ENCODE data around the gene RHPN2. TPM values are rescaled to one million over a fixed set of nuclear protein-coding genes. Genes with fewer than 3 reads are reported as not detected.

The RHPN2 gene
- total and polyA plus RNA-seq, 2 of the 8 experiments (the other 6 are each of a cell fraction or from before 2014, with no cell fraction given), result 22.8 to 31.1 TPM

DNA sequence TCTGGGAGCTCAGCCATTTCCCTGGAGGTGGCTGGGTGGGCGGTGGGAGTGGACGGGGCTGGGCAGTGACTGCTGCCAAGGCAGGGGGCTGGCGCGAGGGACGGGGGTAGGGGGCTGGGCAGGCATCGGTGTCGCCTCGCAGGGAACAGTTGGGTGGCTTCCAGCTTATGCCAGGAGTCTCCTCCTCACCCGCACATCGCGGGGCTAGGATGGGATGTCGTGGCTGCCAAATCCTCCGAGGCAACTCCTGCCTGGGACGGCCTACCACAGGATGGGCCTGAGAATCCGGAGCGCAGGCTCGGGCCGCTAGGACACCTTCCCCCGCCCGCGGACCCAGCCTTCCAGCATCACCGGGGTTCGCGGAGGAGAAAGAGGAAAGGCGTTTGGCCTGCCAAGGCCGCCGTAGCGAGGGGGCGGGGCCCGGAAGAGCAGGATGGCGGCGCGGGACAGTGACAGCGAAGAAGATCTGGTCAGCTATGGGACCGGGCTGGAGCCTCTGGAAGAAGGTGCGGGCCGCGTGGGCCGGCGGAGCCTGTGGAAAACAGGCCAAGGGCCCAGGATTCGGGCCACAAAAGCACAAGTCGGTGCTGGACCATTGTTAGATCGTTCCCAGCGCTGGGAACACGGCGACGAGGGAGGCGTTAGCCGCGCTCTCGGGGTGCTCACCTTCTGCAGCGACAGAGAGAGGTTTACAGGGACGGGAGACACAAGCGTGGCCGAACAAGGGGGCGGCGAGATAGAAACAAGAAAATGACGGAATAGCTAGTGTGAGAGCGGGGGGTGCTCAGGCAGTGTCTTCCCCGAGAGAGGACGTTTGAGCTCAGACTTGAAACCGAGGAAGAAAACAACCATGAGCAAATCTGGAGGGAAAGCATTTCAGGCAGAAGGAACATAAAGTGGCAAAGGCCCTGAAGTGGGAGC, 16.3 kb upstream of the RHPN2 start, which contains the start of gene GPATCH1 (continued):
- TF ChIP-seq, protein P1, sequence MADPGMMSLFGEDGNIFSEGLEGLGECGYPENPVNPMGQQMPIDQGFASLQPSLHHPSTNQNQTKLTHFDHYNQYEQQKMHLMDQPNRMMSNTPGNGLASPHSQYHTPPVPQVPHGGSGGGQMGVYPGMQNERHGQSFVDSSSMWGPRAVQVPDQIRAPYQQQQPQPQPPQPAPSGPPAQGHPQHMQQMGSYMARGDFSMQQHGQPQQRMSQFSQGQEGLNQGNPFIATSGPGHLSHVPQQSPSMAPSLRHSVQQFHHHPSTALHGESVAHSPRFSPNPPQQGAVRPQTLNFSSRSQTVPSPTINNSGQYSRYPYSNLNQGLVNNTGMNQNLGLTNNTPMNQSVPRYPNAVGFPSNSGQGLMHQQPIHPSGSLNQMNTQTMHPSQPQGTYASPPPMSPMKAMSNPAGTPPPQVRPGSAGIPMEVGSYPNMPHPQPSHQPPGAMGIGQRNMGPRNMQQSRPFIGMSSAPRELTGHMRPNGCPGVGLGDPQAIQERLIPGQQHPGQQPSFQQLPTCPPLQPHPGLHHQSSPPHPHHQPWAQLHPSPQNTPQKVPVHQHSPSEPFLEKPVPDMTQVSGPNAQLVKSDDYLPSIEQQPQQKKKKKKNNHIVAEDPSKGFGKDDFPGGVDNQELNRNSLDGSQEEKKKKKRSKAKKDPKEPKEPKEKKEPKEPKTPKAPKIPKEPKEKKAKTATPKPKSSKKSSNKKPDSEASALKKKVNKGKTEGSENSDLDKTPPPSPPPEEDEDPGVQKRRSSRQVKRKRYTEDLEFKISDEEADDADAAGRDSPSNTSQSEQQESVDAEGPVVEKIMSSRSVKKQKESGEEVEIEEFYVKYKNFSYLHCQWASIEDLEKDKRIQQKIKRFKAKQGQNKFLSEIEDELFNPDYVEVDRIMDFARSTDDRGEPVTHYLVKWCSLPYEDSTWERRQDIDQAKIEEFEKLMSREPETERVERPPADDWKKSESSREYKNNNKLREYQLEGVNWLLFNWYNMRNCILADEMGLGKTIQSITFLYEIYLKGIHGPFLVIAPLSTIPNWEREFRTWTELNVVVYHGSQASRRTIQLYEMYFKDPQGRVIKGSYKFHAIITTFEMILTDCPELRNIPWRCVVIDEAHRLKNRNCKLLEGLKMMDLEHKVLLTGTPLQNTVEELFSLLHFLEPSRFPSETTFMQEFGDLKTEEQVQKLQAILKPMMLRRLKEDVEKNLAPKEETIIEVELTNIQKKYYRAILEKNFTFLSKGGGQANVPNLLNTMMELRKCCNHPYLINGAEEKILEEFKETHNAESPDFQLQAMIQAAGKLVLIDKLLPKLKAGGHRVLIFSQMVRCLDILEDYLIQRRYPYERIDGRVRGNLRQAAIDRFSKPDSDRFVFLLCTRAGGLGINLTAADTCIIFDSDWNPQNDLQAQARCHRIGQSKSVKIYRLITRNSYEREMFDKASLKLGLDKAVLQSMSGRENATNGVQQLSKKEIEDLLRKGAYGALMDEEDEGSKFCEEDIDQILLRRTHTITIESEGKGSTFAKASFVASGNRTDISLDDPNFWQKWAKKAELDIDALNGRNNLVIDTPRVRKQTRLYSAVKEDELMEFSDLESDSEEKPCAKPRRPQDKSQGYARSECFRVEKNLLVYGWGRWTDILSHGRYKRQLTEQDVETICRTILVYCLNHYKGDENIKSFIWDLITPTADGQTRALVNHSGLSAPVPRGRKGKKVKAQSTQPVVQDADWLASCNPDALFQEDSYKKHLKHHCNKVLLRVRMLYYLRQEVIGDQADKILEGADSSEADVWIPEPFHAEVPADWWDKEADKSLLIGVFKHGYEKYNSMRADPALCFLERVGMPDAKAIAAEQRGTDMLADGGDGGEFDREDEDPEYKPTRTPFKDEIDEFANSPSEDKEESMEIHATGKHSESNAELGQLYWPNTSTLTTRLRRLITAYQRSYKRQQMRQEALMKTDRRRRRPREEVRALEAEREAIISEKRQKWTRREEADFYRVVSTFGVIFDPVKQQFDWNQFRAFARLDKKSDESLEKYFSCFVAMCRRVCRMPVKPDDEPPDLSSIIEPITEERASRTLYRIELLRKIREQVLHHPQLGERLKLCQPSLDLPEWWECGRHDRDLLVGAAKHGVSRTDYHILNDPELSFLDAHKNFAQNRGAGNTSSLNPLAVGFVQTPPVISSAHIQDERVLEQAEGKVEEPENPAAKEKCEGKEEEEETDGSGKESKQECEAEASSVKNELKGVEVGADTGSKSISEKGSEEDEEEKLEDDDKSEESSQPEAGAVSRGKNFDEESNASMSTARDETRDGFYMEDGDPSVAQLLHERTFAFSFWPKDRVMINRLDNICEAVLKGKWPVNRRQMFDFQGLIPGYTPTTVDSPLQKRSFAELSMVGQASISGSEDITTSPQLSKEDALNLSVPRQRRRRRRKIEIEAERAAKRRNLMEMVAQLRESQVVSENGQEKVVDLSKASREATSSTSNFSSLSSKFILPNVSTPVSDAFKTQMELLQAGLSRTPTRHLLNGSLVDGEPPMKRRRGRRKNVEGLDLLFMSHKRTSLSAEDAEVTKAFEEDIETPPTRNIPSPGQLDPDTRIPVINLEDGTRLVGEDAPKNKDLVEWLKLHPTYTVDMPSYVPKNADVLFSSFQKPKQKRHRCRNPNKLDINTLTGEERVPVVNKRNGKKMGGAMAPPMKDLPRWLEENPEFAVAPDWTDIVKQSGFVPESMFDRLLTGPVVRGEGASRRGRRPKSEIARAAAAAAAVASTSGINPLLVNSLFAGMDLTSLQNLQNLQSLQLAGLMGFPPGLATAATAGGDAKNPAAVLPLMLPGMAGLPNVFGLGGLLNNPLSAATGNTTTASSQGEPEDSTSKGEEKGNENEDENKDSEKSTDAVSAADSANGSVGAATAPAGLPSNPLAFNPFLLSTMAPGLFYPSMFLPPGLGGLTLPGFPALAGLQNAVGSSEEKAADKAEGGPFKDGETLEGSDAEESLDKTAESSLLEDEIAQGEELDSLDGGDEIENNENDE (IDR thresholded peaks at IDR 0.05; ENCODE audit: insufficient replicate concordance, low read length), result no peak
- TF ChIP-seq, protein P2, sequence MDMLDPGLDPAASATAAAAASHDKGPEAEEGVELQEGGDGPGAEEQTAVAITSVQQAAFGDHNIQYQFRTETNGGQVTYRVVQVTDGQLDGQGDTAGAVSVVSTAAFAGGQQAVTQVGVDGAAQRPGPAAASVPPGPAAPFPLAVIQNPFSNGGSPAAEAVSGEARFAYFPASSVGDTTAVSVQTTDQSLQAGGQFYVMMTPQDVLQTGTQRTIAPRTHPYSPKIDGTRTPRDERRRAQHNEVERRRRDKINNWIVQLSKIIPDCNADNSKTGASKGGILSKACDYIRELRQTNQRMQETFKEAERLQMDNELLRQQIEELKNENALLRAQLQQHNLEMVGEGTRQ (IDR thresholded peaks at IDR 0.05; ENCODE audit: low read length), result no peak
- peak; percentile 88 for TF ChIP-seq CREB1 (IDR thresholded peaks at IDR 0.05)
- TF ChIP-seq TCF12 (IDR thresholded peaks at IDR 0.05; ENCODE audit: low read depth, low read length), result no peak
- TF ChIP-seq BCL11A (IDR thresholded peaks at IDR 0.05; ENCODE audit: low read depth in 2 of 2, low read length in 2 of 2), result no peak
- no peak for TF ChIP-seq RFX5 (IDR thresholded peaks at IDR 0.05; ENCODE audit: borderline replicate concordance, low read depth, low read length)
- no peak for TF ChIP-seq FOSL1 (IDR thresholded peaks at IDR 0.05; ENCODE audit: insufficient read depth, low read depth, low read length)
- no peak for TF ChIP-seq MAFK (IDR thresholded peaks at IDR 0.05; ENCODE audit: low read depth, low read length)
- peak; percentile 69; the same call in 1 of the 2 replicates for TF ChIP-seq TBP (IDR thresholded peaks at IDR 0.05; ENCODE audit: low read depth, low read length)
